DND-41 (cell line): ENCODE measurements around the gene LMNTD1.

Source experiments
- ATAC-seq: fragments of 200-7000 bp; cut with Tn5 transposase; 3 replicates; pipeline ENCODE4 v1.9.1; 2021; ENCODE audit warnings: low read depth; ENCODE audit not compliant: insufficient read depth
- DNase-seq: peaks from one replicate; pipeline ENCODE4 v3.0.0-alpha.2; 2020
- H2AFZ ChIP-seq: 2 replicates; pipeline ENCODE4 v1.6.0; 2012; ENCODE audit warnings: low read depth, low read length
- H3K27ac ChIP-seq: 2 replicates; pipeline ENCODE4 v1.5.1; 2012; ENCODE audit warnings: low read length, inconsistent platforms
- H3K27me3 ChIP-seq: fragments of 200-600 bp; sonication (generic); 2 replicates; pipeline ENCODE4 v1.6.0; 2012; ENCODE audit warnings: low read length, mild to moderate bottlenecking, inconsistent platforms; ENCODE audit not compliant: insufficient read depth, poor library complexity
- H3K36me3 ChIP-seq: 2 replicates; pipeline ENCODE4 v1.5.1; 2012; ENCODE audit warnings: low read length, inconsistent platforms; ENCODE audit not compliant: insufficient read depth
- H3K4me1 ChIP-seq: 2 replicates; pipeline ENCODE4 v1.5.1; 2012; ENCODE audit warnings: mild to moderate bottlenecking, low read length; ENCODE audit not compliant: insufficient read depth
- H3K4me2 ChIP-seq: 2 replicates; pipeline ENCODE4 v1.6.0; 2012; ENCODE audit warnings: mild to moderate bottlenecking, moderate library complexity, low read length, inconsistent platforms; ENCODE audit not compliant: insufficient read depth
- H3K4me3 ChIP-seq, 2 experiments: fragments of 200-600 bp in 1 of 2; shearing (Covaris generic) in 1 of 2; 2 replicates each; pipeline ENCODE4 v1.5.1; 2012 to 2016; ENCODE audit warnings: inconsistent platforms in 2 of 2, low read length in 2 of 2, mild to moderate bottlenecking in 2 of 2, low read depth in 1 of 2, moderate library complexity in 1 of 2
- H3K79me2 ChIP-seq: 2 replicates; pipeline ENCODE4 v1.6.0; 2012; ENCODE audit warnings: low read length, inconsistent platforms; ENCODE audit not compliant: insufficient read depth
- H3K9ac ChIP-seq: 2 replicates; pipeline ENCODE4 v1.6.0; 2012; ENCODE audit warnings: low read depth, mild to moderate bottlenecking, inconsistent platforms, low read length, moderate library complexity
- H3K9me3 ChIP-seq: 2 replicates; pipeline ENCODE4 v1.5.1; 2012; ENCODE audit warnings: low read length, moderate library complexity, mild to moderate bottlenecking, inconsistent platforms; ENCODE audit not compliant: insufficient read depth, severe bottlenecking
- H4K20me1 ChIP-seq: 2 replicates; pipeline ENCODE4 v1.6.0; 2012; ENCODE audit warnings: low read length; ENCODE audit not compliant: insufficient read depth
- EZH2 ChIP-seq: IDR thresholded peaks from 3 replicates; pipeline ENCODE4 v1.6.1; 2012; ENCODE audit warnings: borderline replicate concordance, low read depth, mild to moderate bottlenecking, moderate library complexity, low read length, inconsistent platforms; ENCODE audit not compliant: severe bottlenecking
- TF ChIP-seq, protein P1 (sequence below): IDR thresholded peaks from 2 replicates; pipeline ENCODE4 v1.5.1; 2012; ENCODE audit warnings: borderline replicate concordance, low read length, moderate library complexity, mild to moderate bottlenecking; ENCODE audit not compliant: poor library complexity, severe bottlenecking; ENCODE audit errors: extremely low read depth

LMNTD1 gene

DNA sequence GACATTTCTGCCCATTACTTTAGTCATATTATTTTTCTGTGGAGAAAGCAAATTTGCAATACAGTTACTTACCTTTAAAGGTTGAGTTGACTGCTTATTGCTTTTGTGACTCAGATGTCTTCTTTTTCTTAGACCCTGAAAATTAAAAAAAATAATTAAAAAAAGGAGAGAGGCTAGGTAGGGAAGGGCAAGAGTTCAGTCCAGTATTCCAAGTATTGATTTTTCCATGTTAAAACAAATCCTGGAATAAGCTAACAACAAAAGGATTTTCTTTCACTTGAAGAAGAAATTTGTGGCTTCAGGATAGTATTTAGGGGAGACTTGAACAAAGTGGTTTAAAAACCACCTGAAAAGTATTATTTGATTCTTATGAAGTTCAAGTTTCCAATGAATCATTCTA, 49.4 kb downstream of the LMNTD1 start:
- no peak overlapping the region for H3K4me2 ChIP-seq
- TF ChIP-seq, protein P1, sequence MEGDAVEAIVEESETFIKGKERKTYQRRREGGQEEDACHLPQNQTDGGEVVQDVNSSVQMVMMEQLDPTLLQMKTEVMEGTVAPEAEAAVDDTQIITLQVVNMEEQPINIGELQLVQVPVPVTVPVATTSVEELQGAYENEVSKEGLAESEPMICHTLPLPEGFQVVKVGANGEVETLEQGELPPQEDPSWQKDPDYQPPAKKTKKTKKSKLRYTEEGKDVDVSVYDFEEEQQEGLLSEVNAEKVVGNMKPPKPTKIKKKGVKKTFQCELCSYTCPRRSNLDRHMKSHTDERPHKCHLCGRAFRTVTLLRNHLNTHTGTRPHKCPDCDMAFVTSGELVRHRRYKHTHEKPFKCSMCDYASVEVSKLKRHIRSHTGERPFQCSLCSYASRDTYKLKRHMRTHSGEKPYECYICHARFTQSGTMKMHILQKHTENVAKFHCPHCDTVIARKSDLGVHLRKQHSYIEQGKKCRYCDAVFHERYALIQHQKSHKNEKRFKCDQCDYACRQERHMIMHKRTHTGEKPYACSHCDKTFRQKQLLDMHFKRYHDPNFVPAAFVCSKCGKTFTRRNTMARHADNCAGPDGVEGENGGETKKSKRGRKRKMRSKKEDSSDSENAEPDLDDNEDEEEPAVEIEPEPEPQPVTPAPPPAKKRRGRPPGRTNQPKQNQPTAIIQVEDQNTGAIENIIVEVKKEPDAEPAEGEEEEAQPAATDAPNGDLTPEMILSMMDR = no peak
- TF ChIP-seq EZH2 = no peak

DNA sequence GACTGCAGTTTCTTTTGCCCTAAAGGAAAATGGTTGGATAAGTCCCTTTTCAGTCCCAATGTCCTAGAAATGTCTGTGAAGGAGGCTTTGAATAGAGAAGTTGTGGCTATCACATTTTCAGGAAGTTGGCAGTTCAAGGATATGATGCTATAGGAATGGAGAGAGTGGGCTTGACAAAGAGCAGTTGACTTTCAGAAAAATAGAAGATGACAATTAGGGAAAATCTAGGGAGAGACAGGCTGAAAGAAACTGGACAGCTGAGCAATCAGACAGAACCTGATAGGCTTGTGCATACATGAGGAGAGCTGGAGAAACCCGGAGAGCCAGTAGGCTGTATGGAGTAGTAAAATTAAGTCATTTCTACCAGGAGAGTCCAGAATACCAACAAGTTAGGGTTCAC, 50.5 kb downstream of the LMNTD1 start:
- H3K9me3 ChIP-seq = no peaks in the 10 kb centered on the region
- H4K20me1 ChIP-seq = no peaks in the 10 kb centered on the region
- TF ChIP-seq, protein P1 = no peak
- TF ChIP-seq EZH2 = no peak
- H2AFZ ChIP-seq = no peak overlapping the region
- no peaks in the 10 kb centered on the region for H3K4me1 ChIP-seq
- ATAC-seq = no peak
- H3K4me3 ChIP-seq = no peak overlapping the region
- no peak overlapping the region for H3K4me2 ChIP-seq
- no peak overlapping the region for H3K27ac ChIP-seq
- no peaks in the 10 kb centered on the region for H3K79me2 ChIP-seq
- no peaks in the 10 kb centered on the region for H3K36me3 ChIP-seq
- no peak overlapping the region for H3K9ac ChIP-seq
- peaks cover 3% of the 10 kb centered on the region for H3K27me3 ChIP-seq
- no peak for DNase-seq

More for the DNA sequence above, 49.4 kb downstream of the LMNTD1 start:
- no peak for ATAC-seq
- Histone ChIP-seq H3K9me3 (no peaks in the 10 kb centered on the region), H3K79me2 (no peaks in the 10 kb centered on the region), H3K4me3 (no peak overlapping the region), H2AFZ (no peak overlapping the region), H3K27ac (no peak overlapping the region), H4K20me1 (no peaks in the 10 kb centered on the region), H3K27me3 (peaks cover 3% of the 10 kb centered on the region), H3K36me3 (no peaks in the 10 kb centered on the region), H3K9ac (no peak overlapping the region), H3K4me1 (no peaks in the 10 kb centered on the region)
- no peak for DNase-seq

DNA sequence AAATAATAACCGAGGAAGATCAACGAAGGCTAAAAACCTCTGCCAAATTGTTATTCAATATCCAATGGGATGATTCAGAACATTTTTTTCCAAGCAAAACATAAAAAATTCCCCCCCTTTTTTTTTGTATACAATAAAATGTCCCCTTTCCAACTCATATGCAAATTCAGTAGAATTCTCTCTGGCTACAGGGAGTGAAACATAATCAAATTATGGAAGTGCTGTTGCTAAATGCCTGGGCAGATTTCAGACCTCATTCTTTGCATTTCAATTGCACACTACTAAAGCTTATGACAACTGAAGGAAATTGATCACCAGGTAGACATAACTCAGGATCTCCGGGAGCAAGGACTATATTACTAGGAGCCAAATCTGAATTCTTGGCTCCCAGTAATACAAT, 51.0 kb downstream of the LMNTD1 start:
- TF ChIP-seq, protein P1 = no peak
- no peak for TF ChIP-seq EZH2
- ATAC-seq (no peak), DNase-seq (no peak)
- Histone ChIP-seq H2AFZ (no peak overlapping the region), H3K36me3 (no peaks in the 10 kb centered on the region), H4K20me1 (no peaks in the 10 kb centered on the region), H3K79me2 (no peaks in the 10 kb centered on the region), H3K9ac (no peak overlapping the region), H3K4me2 (no peak overlapping the region), H3K9me3 (no peaks in the 10 kb centered on the region), H3K4me3 (no peak overlapping the region), H3K4me1 (no peaks in the 10 kb centered on the region), H3K27ac (no peak overlapping the region), H3K27me3 (peaks cover 3% of the 10 kb centered on the region)

DNA sequence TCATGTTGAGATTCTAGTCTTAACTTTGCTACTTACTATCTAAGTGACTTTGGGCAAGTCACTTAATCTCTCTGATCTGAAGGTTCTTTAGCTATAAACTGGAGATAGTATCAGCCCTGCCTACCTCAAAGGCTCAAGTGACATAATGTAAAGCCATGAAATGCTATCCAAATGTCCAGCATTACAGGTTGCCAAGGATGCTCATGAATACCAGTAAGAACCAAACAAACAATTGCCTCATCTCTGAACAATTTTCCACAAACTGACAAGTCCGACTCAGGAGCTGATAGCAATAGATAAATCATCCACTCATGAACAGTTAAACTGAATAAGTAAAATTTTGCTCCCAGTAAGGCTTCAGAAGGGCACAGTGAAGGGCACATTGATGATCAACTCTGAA, 51.5 kb downstream of the LMNTD1 start:
- DNase-seq = no peak
- H3K9me3 ChIP-seq = no peaks in the 10 kb centered on the region
- TF ChIP-seq, protein P1 = no peak
- no peak for TF ChIP-seq EZH2
- H3K27me3 ChIP-seq = peaks cover 3% of the 10 kb centered on the region
- H3K4me1 ChIP-seq = no peaks in the 10 kb centered on the region
- no peak overlapping the region for H3K9ac ChIP-seq
- no peak overlapping the region for H3K4me2 ChIP-seq
- no peaks in the 10 kb centered on the region for H4K20me1 ChIP-seq
- H3K79me2 ChIP-seq = no peaks in the 10 kb centered on the region
- no peak overlapping the region for H3K27ac ChIP-seq
- no peak overlapping the region for H3K4me3 ChIP-seq
- ATAC-seq = no peak
- no peak overlapping the region for H2AFZ ChIP-seq
- H3K36me3 ChIP-seq = no peaks in the 10 kb centered on the region
